GM12874 (cell line): ENCODE results near the gene FBXL7.

Experiments used
- TF ChIP-seq, protein P1 (sequence below): IDR thresholded peaks from 2 replicates; pipeline ENCODE4 v1.5.1; 2011; ENCODE audit warnings: low read depth, mild to moderate bottlenecking, control low read depth, low read length, moderate library complexity; ENCODE audit not compliant: insufficient read depth

Gene FBXL7

DNA sequence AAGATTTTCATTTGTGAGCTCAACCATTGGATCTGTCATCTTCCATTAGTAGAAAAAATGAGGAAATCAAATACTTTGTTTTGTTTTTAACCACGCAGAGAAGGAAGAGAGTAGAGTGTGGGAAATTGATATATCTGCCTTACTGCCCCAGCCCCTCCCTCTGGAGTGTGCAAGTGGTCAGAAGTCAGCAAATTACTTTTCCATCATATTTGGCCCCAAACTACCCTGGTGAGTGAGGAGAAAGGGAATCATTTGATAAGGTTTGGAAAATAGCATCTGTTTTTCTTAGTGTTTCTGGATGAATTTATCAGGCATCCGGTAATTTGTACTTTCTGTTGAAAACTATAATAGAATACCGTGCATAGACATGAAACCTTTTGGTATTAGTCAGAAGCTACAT, 352.2 kb downstream of the FBXL7 start:
- TF ChIP-seq, protein P1, sequence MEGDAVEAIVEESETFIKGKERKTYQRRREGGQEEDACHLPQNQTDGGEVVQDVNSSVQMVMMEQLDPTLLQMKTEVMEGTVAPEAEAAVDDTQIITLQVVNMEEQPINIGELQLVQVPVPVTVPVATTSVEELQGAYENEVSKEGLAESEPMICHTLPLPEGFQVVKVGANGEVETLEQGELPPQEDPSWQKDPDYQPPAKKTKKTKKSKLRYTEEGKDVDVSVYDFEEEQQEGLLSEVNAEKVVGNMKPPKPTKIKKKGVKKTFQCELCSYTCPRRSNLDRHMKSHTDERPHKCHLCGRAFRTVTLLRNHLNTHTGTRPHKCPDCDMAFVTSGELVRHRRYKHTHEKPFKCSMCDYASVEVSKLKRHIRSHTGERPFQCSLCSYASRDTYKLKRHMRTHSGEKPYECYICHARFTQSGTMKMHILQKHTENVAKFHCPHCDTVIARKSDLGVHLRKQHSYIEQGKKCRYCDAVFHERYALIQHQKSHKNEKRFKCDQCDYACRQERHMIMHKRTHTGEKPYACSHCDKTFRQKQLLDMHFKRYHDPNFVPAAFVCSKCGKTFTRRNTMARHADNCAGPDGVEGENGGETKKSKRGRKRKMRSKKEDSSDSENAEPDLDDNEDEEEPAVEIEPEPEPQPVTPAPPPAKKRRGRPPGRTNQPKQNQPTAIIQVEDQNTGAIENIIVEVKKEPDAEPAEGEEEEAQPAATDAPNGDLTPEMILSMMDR, result no peak

DNA sequence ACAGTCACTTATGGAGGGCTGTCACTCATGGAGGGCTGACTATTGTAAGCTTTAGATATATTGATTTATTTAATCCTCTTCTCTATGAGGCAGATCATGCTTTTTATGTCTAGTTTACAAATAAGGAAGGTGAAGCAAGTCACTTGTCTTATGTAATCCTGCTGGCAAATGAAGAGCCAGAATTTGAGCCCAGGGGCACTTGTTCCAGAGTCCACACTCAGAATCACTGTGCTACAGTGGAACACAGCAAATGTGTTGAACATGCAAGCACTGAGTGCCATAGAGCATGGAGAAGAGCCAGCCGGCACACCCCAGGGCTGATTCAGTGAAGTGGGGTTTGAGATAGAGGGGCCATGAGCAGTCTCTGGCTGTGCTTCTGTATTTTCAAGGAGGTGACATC, 353.0 kb downstream of the FBXL7 start:
- TF ChIP-seq, protein P1, result no peak

DNA sequence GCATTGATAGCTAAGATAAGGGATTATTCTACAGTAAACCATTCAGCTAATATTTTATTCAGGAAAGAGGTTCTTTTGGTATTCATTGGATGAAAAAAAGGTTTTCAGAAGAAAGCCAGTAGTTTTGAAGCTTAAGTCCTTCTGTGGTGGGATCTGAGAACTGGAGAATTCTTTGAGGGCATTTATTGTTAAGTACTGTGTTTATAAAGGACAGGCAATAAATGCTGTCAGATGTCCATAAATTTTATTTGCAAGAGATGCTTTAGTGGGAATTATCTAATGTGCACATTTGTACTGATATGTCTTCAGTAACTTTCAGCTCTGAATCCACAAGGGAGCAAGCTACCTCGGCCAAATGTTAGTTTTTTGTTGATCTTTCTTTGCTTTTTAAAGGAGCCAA, 358.3 kb downstream of the FBXL7 start:
- TF ChIP-seq, protein P1, result no peak

DNA sequence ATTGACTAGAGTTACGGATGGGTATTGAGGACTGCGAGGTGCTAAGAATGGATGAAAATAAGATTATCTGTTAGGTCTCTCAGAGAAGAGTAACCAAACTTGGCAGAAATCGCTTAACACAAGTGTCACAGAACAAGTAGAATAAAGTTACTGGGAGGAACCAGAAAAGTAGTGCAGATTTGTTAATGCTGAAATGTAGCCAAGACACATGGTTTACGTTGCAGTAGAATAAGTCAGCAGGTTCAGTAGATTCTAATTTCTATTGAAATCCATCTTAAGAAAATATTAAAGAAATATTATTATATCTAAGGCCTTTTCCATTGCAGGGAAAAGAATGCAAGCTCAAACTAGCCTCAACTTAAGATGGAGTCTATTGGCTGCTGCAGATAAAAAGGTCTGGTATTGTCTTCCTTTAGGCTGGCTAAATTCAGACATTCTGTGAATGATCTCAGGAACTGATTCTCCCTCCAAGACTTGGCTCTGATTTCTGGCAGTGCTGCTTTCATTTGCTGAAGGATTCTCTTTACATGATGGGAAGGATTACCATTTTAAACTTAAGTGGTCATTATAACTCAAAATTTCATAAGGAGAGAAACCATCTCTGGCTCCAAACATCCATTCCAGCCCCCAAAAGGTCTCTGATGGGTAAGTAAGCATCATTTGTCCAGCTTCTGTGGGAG, 364.7 kb downstream of the FBXL7 start:
- TF ChIP-seq, protein P1, result no peak

DNA sequence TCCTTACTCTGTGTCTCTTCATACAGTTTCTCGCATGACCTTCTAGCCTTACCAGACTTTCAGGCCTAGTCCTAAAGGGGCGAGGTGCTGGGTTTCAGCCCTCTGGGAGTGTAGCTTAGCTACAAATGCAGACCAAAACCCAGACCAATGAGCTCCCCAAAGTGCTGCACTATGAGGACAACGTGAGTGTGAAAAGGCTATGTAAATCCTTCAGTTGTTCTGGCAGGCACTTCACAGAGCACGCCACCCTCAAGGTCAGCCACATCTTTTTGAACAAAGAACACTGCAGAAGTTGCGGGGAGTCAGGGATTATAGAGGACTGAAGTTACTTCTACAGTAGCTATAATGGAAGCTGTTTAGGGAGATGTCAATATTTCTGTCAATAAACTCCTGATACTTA, 377.9 kb downstream of the FBXL7 start:
- TF ChIP-seq, protein P1, result no peak

DNA sequence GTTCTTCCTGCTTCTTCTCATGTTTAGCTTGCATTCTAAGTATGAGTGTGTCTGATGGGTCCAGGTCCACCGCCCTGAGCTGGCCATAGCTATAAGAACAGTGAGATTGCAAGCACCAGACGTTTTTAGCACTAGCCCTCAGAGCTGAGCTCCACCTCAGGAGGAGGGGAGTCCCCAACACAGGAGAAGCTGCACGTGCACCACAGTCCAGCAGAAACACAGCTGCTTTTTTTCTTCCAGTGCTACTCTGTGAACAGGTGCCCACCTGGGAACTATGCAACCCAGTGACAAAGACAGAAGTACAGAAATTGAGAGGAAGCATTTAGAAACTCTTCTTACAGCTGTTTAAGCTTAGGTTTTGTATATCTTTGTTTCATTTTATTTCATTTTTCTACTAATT, 380.2 kb downstream of the FBXL7 start:
- TF ChIP-seq, protein P1, result no peak

DNA sequence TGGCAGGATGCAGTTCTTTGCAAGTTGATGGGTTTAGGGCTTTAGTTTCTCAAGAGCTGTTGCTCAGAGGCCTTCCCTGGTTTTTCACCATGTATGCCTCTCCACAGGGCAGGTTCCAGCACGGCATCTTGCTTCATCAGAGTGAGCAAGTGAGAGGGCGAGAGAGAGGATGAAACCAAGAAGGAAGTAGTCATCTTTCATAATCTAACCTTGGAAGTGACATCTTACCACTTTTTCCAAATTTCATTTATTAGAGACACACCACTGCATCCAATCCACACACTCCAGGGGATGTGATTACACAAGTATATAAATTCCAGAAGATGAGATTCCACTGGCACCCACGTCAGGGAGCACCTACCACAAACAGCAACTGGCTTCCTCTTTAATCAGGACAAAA, 385.2 kb downstream of the FBXL7 start:
- TF ChIP-seq, protein P1, result no peak
